Ishikawa (cell line): ENCODE measurements around the gene CAPG.

Experiments used
- CEBPB ChIP-seq: IDR thresholded peaks from 2 replicates; pipeline ENCODE4 v1.6.1; 2012
- CREB1 ChIP-seq: IDR thresholded peaks from 2 replicates; pipeline ENCODE4 v1.6.1; 2012; ENCODE audit warnings: low read depth
- EGR1 ChIP-seq: IDR thresholded peaks from 2 replicates; pipeline ENCODE4 v1.6.1; 2012
- EP300 ChIP-seq: IDR thresholded peaks from 2 replicates; pipeline ENCODE4 v1.6.1; 2012; ENCODE audit warnings: borderline replicate concordance
- FOXM1 ChIP-seq: IDR thresholded peaks from 2 replicates; pipeline ENCODE4 v1.6.1; 2012; ENCODE audit warnings: low read depth, borderline replicate concordance
- NFIC ChIP-seq: IDR thresholded peaks from 2 replicates; pipeline ENCODE4 v1.6.1; 2012
- RAD21 ChIP-seq: IDR thresholded peaks from 2 replicates; pipeline ENCODE4 v1.6.1; 2012; ENCODE audit warnings: low read depth
- TAF1 ChIP-seq: IDR thresholded peaks from 2 replicates; pipeline ENCODE4 v1.6.1; 2012; ENCODE audit warnings: low read depth, mild to moderate bottlenecking
- TCF12 ChIP-seq: IDR thresholded peaks from 2 replicates; pipeline ENCODE4 v1.6.1; 2012; ENCODE audit warnings: low read depth
- TEAD4 ChIP-seq: IDR thresholded peaks from 2 replicates; pipeline ENCODE4 v1.6.1; 2012
- USF1 ChIP-seq: IDR thresholded peaks from 2 replicates; pipeline ENCODE4 v1.6.1; 2012
- YY1 ChIP-seq: IDR thresholded peaks from 2 replicates; pipeline ENCODE4 v1.6.1; 2012; ENCODE audit warnings: low read depth
- ZBTB7A ChIP-seq: IDR thresholded peaks from 2 replicates; pipeline ENCODE4 v1.6.1; 2012; ENCODE audit warnings: low read depth
- TF ChIP-seq, protein P1 (sequence below): IDR thresholded peaks from 2 replicates; pipeline ENCODE4 v1.6.1; 2012
- TF ChIP-seq, protein P2 (sequence below): IDR thresholded peaks from 2 replicates; pipeline ENCODE4 v1.6.1; 2012; ENCODE audit warnings: low read depth, mild to moderate bottlenecking

The CAPG gene

GRCh38 chr2:85395912-85396475 lies 14.2 kb downstream of the CAPG start:
- TF ChIP-seq, protein P1, sequence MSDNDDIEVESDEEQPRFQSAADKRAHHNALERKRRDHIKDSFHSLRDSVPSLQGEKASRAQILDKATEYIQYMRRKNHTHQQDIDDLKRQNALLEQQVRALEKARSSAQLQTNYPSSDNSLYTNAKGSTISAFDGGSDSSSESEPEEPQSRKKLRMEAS: no peak
- TF ChIP-seq, protein P2, sequence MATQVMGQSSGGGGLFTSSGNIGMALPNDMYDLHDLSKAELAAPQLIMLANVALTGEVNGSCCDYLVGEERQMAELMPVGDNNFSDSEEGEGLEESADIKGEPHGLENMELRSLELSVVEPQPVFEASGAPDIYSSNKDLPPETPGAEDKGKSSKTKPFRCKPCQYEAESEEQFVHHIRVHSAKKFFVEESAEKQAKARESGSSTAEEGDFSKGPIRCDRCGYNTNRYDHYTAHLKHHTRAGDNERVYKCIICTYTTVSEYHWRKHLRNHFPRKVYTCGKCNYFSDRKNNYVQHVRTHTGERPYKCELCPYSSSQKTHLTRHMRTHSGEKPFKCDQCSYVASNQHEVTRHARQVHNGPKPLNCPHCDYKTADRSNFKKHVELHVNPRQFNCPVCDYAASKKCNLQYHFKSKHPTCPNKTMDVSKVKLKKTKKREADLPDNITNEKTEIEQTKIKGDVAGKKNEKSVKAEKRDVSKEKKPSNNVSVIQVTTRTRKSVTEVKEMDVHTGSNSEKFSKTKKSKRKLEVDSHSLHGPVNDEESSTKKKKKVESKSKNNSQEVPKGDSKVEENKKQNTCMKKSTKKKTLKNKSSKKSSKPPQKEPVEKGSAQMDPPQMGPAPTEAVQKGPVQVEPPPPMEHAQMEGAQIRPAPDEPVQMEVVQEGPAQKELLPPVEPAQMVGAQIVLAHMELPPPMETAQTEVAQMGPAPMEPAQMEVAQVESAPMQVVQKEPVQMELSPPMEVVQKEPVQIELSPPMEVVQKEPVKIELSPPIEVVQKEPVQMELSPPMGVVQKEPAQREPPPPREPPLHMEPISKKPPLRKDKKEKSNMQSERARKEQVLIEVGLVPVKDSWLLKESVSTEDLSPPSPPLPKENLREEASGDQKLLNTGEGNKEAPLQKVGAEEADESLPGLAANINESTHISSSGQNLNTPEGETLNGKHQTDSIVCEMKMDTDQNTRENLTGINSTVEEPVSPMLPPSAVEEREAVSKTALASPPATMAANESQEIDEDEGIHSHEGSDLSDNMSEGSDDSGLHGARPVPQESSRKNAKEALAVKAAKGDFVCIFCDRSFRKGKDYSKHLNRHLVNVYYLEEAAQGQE: no peak
- TF ChIP-seq EP300 (no peak), USF1 (no peak), NFIC (no peak), TEAD4 (no peak)

GRCh38 chr2:85394976-85395375 lies 15.2 kb downstream of the CAPG start:
- TF ChIP-seq USF1 (no peak), FOXM1 (no peak), TCF12 (no peak), TAF1 (no peak), NFIC (no peak), ZBTB7A (no peak), CEBPB (no peak), EGR1 (no peak), RAD21 (no peak), CREB1 (no peak), EP300 (no peak), TEAD4 (no peak), YY1 (no peak)
- TF ChIP-seq, protein P2: no peak
- TF ChIP-seq, protein P1: no peak

- TF ChIP-seq YY1: no peak
- TF ChIP-seq CEBPB: no peak
- TF ChIP-seq NFIC: peak; percentile 61; the same call in 1 of the 2 replicates
Measured at GRCh38 chr2:85394261-85394681, 15.9 kb downstream of the CAPG start.

DNA sequence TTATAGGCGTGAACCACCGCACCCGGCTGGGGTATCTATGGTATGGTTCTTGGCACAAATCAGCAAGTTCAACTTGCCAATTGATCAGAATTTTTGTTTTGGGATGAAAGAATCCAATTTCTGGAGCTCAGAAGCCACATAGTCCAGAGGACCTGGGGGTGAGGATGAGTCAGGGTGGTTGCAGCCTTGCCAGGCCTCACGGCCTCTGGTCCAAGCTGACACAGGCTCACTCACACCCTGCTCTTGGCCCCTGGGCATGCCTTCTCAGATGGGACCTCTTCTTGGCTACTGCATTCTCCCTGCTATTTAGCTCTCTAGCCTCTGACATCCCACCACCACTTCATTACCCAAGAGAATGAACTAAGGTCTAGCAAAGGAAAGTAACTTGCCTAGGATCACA lies 16.3 kb downstream of the CAPG start:
- TF ChIP-seq YY1: no peak
- no peak for TF ChIP-seq FOXM1
- TF ChIP-seq NFIC: no peak
- TF ChIP-seq CEBPB: no peak
- no peak for TF ChIP-seq RAD21
- TF ChIP-seq EP300: no peak
- TF ChIP-seq, protein P1: no peak
- TF ChIP-seq CREB1: no peak
- no peak for TF ChIP-seq USF1
- TF ChIP-seq, protein P2: no peak
